IMR-90 (cell line): Measurements from ENCODE around the gene PITPNC1. TPM values are rescaled to one million over a fixed set of nuclear protein-coding genes. Genes with fewer than 3 reads are reported as not detected.
A peak's percentile ranks its signal among the peaks of the same experiment; 100 is the strongest.

Source experiments
- ATAC-seq: fragments of 200-7000 bp; cut with Tn5 transposase; 2 replicates; pipeline ENCODE4 v1.9.1; 2020; ENCODE audit warnings: low read depth, mild to moderate bottlenecking, moderate library complexity
- BruUV-seq: library from RNA; stranded (reverse); fragments of 400-500 nt; replicated peaks from 2 replicates; lab custom pipeline; 2021; lab: Mats Ljungman, UMichigan
- CTCF ChIA-PET: fragments of 300-600 bp; formaldehyde crosslinking; extraction: SDS; loops from one replicate; lab custom pipeline; 2021; ENCODE audit warnings: antibody characterized with exemption; lab: Yijun Ruan, JAX
- POLR2A ChIA-PET: fragments of 300-600 bp; sonication (Branson Sonifier 250); formaldehyde crosslinking; loops from one replicate; lab custom pipeline; 2022; ENCODE audit warnings: antibody characterized with exemption; ENCODE audit not compliant: unreplicated experiment; lab: Charles Lee
- DNase-seq: peaks from one replicate; pipeline ENCODE4 v3.0.0; 2013
- H2AFZ ChIP-seq: replicated peaks from 2 replicates; pipeline ENCODE3; 2013; ENCODE audit warnings: low read length, mild to moderate bottlenecking; ENCODE audit not compliant: poor library complexity
- H2AK5ac ChIP-seq: 2 replicates; pipeline ENCODE4 v1.6.1; 2013; ENCODE audit warnings: low read depth, low read length, inconsistent platforms
- H2AK9ac ChIP-seq: replicated peaks from 2 replicates; pipeline ENCODE3; 2013; ENCODE audit warnings: mild to moderate bottlenecking, low read depth, low read length, moderate library complexity; ENCODE audit not compliant: poor library complexity
- H2BK120ac ChIP-seq: 2 replicates; pipeline ENCODE4 v1.6.1; 2013; ENCODE audit warnings: low read depth, low read length, inconsistent platforms
- H2BK15ac ChIP-seq: 3 replicates; pipeline ENCODE4 v1.6.1; 2013; ENCODE audit warnings: low read depth, low read length, inconsistent platforms
- H2BK20ac ChIP-seq: 2 replicates; pipeline ENCODE4 v1.6.1; 2013; ENCODE audit warnings: low read depth, mild to moderate bottlenecking, inconsistent platforms, low read length, moderate library complexity
- H2BK5ac ChIP-seq: 2 replicates; pipeline ENCODE4 v1.6.1; 2013; ENCODE audit warnings: mild to moderate bottlenecking, low read depth, low read length, inconsistent platforms; ENCODE audit not compliant: poor library complexity, severe bottlenecking
- H3K14ac ChIP-seq: replicated peaks from 2 replicates; pipeline ENCODE4 v1.6.1; 2013; ENCODE audit warnings: low read depth, low read length, inconsistent platforms
- H3K18ac ChIP-seq: 2 replicates; pipeline ENCODE4 v1.6.1; 2013; ENCODE audit warnings: low read depth, low read length, control low read depth
- H3K23ac ChIP-seq: 2 replicates; pipeline ENCODE4 v1.6.1; 2013; ENCODE audit warnings: low read depth, low read length, inconsistent platforms
- H3K27ac ChIP-seq: 2 replicates; pipeline ENCODE4 v1.5.1; 2013; ENCODE audit warnings: mild to moderate bottlenecking, control low read depth, low read length; ENCODE audit not compliant: insufficient read depth
- H3K27me3 ChIP-seq: 2 replicates; pipeline ENCODE4 v1.6.1; 2013; ENCODE audit warnings: low read length; ENCODE audit not compliant: control insufficient read depth, insufficient read depth
- H3K36me3 ChIP-seq: 2 replicates; pipeline ENCODE4 v1.6.1; 2013; ENCODE audit warnings: low read length, mixed read lengths; ENCODE audit not compliant: control insufficient read depth, insufficient read depth
- H3K4ac ChIP-seq: 2 replicates; pipeline ENCODE4 v1.6.1; 2013; ENCODE audit warnings: low read depth, low read length, inconsistent platforms
- H3K4me1 ChIP-seq: 2 replicates; pipeline ENCODE4 v1.6.1; 2013; ENCODE audit warnings: low read length, mixed read lengths; ENCODE audit not compliant: control insufficient read depth, insufficient read depth
- H3K4me2 ChIP-seq: 2 replicates; pipeline ENCODE4 v1.6.1; 2013; ENCODE audit warnings: low read depth, mild to moderate bottlenecking, control low read depth, low read length, moderate library complexity
- H3K4me3 ChIP-seq: 2 replicates; pipeline ENCODE4 v1.5.1; 2013; ENCODE audit warnings: low read depth, mild to moderate bottlenecking, control low read depth, low read length, moderate library complexity; ENCODE audit not compliant: insufficient read depth
- H3K56ac ChIP-seq: 2 replicates; pipeline ENCODE4 v1.6.1; 2013; ENCODE audit warnings: low read length, inconsistent platforms; ENCODE audit not compliant: insufficient read depth; ENCODE audit errors: extremely low read depth
- H3K79me1 ChIP-seq, 2 experiments: 2 replicates each; pipeline ENCODE4 v1.6.1; 2013; ENCODE audit warnings: low read length in 2 of 2, inconsistent platforms in 1 of 2, low read depth in 1 of 2
- H3K9ac ChIP-seq: 2 replicates; pipeline ENCODE4 v1.6.1; 2013; ENCODE audit warnings: low read depth, low read length, control low read depth
- H3K9me1 ChIP-seq: 2 replicates; pipeline ENCODE4 v1.6.1; 2013; ENCODE audit warnings: low read length, inconsistent platforms; ENCODE audit not compliant: insufficient read depth
- H3K9me3 ChIP-seq: 2 replicates; pipeline ENCODE4 v1.6.1; 2013; ENCODE audit warnings: low read length; ENCODE audit not compliant: control insufficient read depth, insufficient read depth
- H4K20me1 ChIP-seq: 2 replicates; pipeline ENCODE4 v1.6.1; 2013; ENCODE audit warnings: low read length, inconsistent platforms; ENCODE audit not compliant: insufficient read depth
- H4K5ac ChIP-seq: 2 replicates; pipeline ENCODE4 v1.6.1; 2013; ENCODE audit warnings: mild to moderate bottlenecking, low read depth, low read length, control low read depth
- H4K8ac ChIP-seq, 2 experiments: 2 replicates each; pipeline ENCODE4 v1.6.1; 2013; ENCODE audit warnings: low read depth in 2 of 2, low read length in 2 of 2, control low read depth in 1 of 2, inconsistent platforms in 1 of 2
- H4K91ac ChIP-seq: 2 replicates; pipeline ENCODE4 v1.6.1; 2013; ENCODE audit warnings: low read depth, low read length, inconsistent platforms; ENCODE audit not compliant: insufficient read depth
- CHD1 ChIP-seq: IDR thresholded peaks from 2 replicates; pipeline ENCODE4 v1.6.1; 2012; ENCODE audit warnings: low read depth, low read length, improper control_type of control experiment
- FOS ChIP-seq: fragments of 150-350 bp; IDR thresholded peaks from 2 replicates; pipeline ENCODE4 v1.6.1; 2016; ENCODE audit warnings: low read depth, low read length
- MAFK ChIP-seq: IDR thresholded peaks from 2 replicates; pipeline ENCODE4 v1.6.1; 2012; ENCODE audit warnings: low read depth, low read length, improper control_type of control experiment
- MXI1 ChIP-seq: IDR thresholded peaks from 2 replicates; pipeline ENCODE4 v1.6.1; 2012; ENCODE audit warnings: low read depth, mild to moderate bottlenecking, low read length, moderate library complexity, borderline replicate concordance
- RFX5 ChIP-seq: IDR thresholded peaks from 2 replicates; pipeline ENCODE4 v1.8.0; 2012; ENCODE audit warnings: low read depth, mild to moderate bottlenecking, low read length, moderate library complexity
- WGBS, 2 experiments: methylation state at CpG; one replicate each; pipeline versions ENCODE4 v1.1.5 to v1.1.7; 2013; ENCODE audit warnings: missing lambda C conversion rate in 2 of 2; ENCODE audit not compliant: insufficient read length in 1 of 2; ENCODE audit errors: extremely low coverage in 2 of 2; 5-methylcytosine and 5-hydroxymethylcytosine counted together
- dilution Hi-C: fragments of 300-500 bp; cut with HindIII; formaldehyde crosslinking; loops from one replicate; pipeline ENCODE4 v1.14.3; 2018; ENCODE audit warnings: low sequenced_read_pairs; ENCODE audit not compliant: unreplicated experiment
- in situ Hi-C: fragments of 300-500 bp; cut with MboI; formaldehyde crosslinking; loops from 3 replicates; pipeline ENCODE4 v1.14.3; 2019; ENCODE audit warnings: low sequenced_read_pairs, inconsistent platforms, mixed read lengths
- intact Hi-C: fragments of 100-400 bp; cut with micrococcal nuclease; formaldehyde crosslinking; loops from 2 replicates; pipeline ENCODE4 v1.10.0; 2022
- polyA plus RNA-seq, 3 experiments: library from polyadenylated mRNA; depleted of rRNA; stranded (reverse); fragments of >200 nt; gene quantifications; 2 replicates each; pipeline ENCODE4 v1.2.3, GENCODE V29; 2012; ENCODE audit warnings: low replicate concordance in 1 of 3
- total RNA-seq: library from RNA; depleted of rRNA; stranded (reverse); fragments of >200 nt; gene quantifications from 2 replicates; pipeline ENCODE4 v1.2.3, GENCODE V29; 2012
- TF ChIP-seq, protein P1 (sequence below): conservative IDR thresholded peaks from 2 replicates; pipeline ENCODE4 v1.5.1; 2012; ENCODE audit warnings: mild to moderate bottlenecking, low read depth, low read length, improper control_type of control experiment

Gene PITPNC1
- total and polyA plus RNA-seq, 2 of the 4 experiments (the other 2 are of a cell fraction) = 4.1 TPM

DNA sequence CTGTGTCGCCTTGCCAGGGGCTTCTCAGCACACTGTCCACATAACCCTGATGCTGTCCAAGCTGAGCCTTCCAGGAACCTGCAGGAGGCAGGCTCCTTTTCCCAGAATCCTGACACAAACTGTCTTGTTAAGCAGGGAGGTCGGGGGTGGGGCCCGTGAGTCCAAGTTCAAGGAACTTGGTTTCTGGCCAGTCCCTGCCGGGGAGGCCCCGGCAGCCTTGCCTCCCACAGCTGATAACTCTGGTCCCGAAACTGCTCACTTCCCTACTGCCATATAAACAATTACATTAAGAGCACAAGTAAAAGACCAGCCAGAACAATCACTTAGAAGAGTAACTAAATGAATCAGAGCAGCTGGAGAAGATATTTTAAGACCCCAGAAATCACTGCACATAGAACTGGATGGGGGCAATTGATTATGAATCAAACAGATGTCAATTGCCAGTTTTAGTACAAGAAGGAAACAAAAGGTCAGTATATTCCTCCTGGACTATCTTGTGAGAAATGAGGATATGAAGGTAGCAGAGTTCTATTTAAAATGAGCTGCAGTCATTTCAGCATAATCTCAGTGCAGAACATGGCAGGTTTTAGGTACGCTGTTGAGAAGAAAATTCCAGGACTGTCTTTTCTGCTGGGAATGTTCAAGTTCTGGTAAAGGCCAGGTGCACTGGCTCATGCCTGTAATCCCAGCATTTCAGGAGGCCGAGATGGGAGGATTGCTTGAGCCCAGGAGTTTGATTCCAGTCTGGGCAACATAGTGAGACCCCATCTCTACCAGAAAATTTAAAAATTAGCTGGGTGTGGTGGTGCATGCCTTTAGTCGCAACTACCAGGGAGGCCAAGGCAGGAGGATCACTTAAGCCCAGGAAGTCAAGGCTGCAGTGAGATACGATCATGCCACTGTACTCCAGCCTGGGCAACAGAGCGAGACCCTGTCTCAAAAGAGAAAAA lies 169.8 kb downstream of the PITPNC1 start:
- Histone ChIP-seq H3K4ac (no peak overlapping the region), H2AFZ (no peak overlapping the region), H2BK120ac (no peak overlapping the region), H3K79me1 (peaks cover 0 to 14% of the 10 kb centered on the region in 2 experiments; a peak in 3 of 4 replicates), H2AK9ac (no peak overlapping the region), H2AK5ac (no peak overlapping the region), H4K20me1 (no peaks in the 10 kb centered on the region), H2BK5ac (no peak overlapping the region), H4K5ac (no peak overlapping the region), H3K9ac (no peak overlapping the region), H3K9me3 (no peaks in the 10 kb centered on the region), H2BK20ac (no peak overlapping the region), H3K23ac (no peak overlapping the region), H4K91ac (no peak overlapping the region), H3K36me3 (no peaks in the 10 kb centered on the region), H3K9me1 (0 out of 2 replicates have a peak, but pooled peaks cover 2% of the 10 kb centered on the region), H3K18ac (no peak overlapping the region), H3K56ac (no peak overlapping the region), H3K27ac (peak overlapping the region; percentile 57; the same call in 1 of the 2 replicates), H4K8ac (no peak overlapping the region), H2BK15ac (no peak overlapping the region), H3K4me2 (no peak overlapping the region; the same call in 1 of the 2 replicates), H3K14ac (0 out of 2 replicates have a peak overlapping the region, but pooled peaks have one; percentile 49), H3K4me1 (peaks cover 4% of the 10 kb centered on the region), H3K4me3 (no peak overlapping the region), H3K27me3 (no peaks in the 10 kb centered on the region)
- ATAC-seq = peak; percentile 97
- intact Hi-C loops (no loop called here), in situ Hi-C loops (no loop called here), dilution Hi-C loops (no loop called here)
- POLR2A ChIA-PET = no interaction called here
- no TSS peak for BruUV-seq
- CTCF ChIA-PET = no interaction called here
- peak; percentile 71 for DNase-seq
- TF ChIP-seq, protein P1, sequence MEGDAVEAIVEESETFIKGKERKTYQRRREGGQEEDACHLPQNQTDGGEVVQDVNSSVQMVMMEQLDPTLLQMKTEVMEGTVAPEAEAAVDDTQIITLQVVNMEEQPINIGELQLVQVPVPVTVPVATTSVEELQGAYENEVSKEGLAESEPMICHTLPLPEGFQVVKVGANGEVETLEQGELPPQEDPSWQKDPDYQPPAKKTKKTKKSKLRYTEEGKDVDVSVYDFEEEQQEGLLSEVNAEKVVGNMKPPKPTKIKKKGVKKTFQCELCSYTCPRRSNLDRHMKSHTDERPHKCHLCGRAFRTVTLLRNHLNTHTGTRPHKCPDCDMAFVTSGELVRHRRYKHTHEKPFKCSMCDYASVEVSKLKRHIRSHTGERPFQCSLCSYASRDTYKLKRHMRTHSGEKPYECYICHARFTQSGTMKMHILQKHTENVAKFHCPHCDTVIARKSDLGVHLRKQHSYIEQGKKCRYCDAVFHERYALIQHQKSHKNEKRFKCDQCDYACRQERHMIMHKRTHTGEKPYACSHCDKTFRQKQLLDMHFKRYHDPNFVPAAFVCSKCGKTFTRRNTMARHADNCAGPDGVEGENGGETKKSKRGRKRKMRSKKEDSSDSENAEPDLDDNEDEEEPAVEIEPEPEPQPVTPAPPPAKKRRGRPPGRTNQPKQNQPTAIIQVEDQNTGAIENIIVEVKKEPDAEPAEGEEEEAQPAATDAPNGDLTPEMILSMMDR = 0 out of 2 replicates have a peak, but pooled peaks have one; percentile 6
- TF ChIP-seq FOS = no peak
- no peak for TF ChIP-seq MAFK
- TF ChIP-seq CHD1 = no peak
- no peak for TF ChIP-seq RFX5
- TF ChIP-seq MXI1 = no peak
- no CpG with 5 or more reads among the region's 11 CpGs for WGBS, 2 experiments
